NCI-H2107 (cell line): ENCODE results near the gene RNF38.
A peak's percentile ranks its signal among the peaks of the same experiment; 100 is the strongest.
"Not testable (repeated sequence)": the region's sequence is repeated elsewhere in the genome, so short reads cannot be mapped to it uniquely, and the experiment has no call there.

ENCODE experiments used
- DNase-seq: peaks from one replicate; lab custom pipeline; 2025; lab: John Stamatoyannopoulos, UW

RNF38 gene

DNA sequence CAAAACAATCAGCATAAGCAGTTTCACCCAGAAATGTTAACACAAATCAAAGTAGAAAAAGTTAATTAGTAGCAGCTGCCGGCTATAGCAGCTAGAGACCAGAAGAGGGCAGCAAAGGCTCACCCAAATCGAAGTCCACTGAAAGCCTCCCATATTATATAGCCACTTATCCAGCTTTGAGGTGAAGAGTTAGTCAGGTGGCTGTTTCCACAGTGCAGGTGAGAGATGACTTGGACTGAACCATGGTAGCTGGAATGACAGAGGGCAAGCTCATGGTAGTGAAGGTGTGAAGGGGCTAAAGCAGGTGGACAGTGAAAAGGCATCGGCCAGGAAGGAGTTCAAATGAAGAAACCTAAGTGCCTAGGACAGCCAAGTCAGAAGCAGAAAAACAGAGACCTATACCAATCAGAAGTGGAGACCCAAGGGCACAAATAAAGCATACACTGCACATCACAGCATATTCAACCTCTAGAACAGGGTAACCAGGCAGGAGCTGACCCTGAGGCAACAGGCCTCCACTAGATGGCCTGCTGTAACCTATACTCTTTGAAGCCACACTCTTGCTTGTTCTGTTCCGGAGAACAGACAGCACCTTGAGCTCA is 7.2 kb upstream of the RNF38 start:
- DNase-seq: peak; percentile 82

DNA sequence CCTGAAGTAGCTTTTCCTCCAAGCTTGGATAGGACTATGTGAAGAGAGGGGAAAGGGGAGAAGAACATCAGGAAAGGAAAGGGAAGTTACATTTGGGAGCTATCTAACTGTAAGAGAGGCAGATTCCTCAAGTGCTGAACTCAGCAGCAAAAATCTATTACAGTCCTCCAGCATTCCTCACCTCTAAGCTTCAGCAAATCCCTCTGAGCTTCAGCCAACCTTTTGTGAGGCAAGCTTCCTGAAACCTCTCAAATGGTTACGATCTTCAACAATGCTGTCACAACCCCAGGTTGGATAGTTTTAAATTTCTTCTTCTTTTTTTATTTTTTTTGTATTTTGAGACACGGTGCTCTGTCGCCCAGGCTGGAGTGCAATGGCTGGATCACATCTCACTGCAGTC is 2.5 kb upstream of the RNF38 start:
- no peak for DNase-seq

DNA sequence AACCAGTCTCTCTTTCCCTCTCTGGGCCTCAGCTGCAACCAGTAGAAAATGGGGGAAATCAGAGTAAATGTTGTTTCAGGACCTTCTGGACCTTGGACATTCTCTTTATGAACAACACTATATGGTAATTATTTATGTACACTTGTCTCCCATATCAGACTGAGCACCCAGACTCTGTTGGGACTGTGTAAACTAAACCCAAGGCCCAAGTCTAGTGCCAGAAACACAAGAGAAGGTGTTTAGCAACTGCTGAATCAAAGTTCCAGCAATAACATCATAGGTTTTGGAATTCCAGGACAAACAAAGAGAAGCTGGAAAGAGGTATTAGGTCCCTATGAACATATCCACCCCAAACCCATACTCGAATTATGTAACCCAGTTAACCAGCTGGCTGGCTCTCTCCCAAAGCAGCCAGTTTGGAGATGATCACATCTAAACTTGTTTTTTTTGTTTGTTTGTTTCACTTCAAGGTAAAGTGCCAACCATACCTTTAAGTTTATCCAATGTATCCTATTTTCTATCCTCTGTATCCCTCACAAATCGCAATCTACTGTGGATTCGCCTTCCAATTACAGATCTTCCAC is 1.9 kb upstream of the RNF38 start:
- no peak for DNase-seq

DNA sequence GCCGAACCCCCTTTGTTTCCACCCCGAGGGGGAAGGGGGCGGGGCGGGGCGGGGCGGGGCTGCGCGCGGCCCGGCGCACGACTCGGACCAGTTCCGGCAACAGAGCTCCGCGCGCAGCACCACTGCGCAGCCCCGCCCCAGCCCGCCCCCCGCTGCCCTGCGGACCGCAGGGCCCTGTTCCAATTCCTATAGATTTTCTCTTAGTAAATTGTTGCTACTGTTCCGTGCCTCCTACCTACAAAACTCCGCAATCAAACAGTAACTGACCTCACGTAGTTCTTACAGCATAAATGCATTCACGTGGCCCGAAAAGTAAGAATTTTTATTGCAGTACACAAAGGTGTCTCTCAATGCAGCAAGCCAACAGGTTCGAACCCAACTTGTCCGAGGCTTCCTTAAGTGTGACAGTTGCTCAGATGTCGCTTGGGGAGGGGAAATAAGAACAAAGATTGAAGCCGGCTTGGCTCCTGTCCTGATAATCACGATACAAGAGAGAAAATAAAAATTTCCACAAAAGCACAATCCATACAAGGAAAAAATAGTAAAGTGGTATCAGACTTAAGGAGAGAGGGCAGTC is 1.2 kb upstream of the RNF38 start:
- DNase-seq: peak; percentile 82

DNA sequence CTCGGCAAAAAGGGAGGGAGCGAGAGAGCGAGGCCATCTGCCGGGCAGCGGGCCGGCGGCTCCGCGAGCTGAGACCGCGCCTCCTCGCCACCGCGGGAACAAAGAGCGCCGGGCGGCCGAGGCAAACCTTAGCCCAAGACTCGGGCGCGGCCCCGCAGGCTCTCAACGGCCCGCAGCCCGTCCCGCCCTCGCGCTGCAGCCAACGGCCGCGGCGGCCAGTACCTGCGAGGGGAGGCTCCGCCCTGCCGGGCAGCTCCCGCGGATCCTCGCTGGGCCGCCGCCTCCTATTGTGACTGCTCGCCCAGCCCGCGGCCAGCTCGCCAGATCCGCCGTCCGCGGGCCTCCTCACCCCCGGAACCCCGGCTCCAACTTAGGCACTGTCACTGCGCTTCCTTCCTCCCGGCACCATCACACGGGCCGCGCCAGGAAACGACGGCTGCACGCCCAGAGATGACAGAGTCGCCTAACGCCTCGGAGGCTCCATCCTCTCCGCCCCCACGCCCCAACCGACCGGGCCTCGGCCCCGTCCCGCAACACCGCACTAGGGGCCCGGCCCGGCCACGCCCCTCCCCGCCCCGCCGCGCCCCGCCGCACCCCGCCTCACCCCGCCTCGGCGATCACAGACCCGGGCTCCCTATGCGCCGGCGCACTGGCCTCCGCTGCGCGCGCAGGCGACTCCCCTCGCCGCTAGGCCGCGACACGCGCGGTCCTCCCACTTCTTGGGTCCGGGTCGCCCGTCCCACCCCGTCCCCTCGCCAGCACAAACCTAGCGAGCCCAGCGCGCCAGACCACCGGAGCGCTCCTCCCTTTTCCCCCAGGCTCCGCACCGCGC is 479 bp upstream of the RNF38 start:
- DNase-seq: peak; percentile 82

DNA sequence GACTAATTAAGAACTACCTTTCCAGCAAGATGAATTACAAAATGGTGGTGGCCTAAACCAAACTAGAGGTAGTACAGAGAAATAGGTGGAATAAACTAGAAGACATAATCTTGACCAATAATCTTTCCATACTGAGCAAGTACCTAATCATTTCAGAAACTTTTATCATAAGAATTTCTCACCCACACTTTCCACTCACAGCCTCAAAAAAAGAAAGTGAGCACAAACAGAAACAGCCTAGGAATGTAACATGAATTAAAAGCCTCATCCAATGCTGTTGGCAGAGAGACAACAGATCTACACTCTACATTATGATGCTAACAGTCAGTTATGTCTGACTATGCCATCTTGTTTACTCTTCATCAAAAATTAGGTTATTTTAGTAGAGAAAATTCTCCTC is 1.3 kb downstream of the RNF38 start:
- DNase-seq: no peak

DNA sequence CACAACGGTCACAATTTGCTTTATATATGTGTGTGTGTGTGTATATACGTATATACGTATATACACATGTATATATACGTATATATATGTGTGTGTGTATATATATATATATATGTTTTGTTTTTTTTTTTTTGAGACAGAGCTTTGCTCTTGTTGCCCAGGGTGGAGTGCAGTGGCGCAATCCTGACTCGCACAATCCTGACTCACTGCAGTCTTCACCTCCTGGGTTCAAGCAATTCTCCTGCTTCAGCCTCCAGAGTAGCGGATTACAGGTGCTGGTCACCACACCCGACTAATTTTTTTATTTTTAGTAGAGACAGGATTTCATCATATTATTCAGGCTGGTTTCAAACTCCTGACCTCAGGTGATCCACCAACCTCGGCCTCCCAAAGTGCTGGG is 3.1 kb downstream of the RNF38 start:
- no peak for DNase-seq

DNA sequence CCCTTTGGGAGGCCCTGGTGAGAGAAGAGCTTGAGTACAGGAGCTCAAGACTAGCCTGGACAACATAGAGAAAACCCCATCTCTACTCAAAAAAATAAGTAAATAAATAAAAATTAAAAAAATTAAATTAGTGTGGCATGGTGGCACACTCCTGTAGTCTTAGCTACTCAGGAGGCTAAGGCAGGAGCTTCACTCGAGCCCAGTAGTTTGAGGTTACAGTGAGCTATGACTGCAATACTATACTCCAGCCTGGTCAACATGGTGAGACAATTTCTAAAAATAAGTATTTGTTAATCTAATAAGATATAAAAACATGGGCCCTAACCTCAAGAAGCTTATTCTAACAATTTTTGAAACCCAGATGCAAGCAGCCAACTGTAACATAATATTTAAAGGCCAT is 7.6 kb downstream of the RNF38 start:
- no peak for DNase-seq

DNA sequence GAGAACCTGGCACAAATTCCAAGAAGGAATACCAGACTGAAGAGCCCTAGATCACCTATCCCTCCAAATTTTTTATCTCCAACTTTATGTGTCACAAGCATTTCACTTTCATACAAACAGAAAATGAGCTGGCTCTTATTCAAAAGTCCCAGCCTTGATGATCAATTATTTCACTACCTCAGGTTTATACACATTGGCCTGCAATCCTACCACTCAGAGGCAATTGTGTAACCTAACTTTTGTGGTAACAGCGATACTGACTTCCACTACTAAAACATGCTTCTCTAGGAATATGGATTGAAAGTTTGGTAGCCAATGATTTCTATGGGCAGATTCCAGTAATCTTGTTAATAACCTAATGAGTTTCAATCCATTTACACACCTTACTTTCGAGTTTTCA is 10.5 kb downstream of the RNF38 start:
- DNase-seq: no peak

DNA sequence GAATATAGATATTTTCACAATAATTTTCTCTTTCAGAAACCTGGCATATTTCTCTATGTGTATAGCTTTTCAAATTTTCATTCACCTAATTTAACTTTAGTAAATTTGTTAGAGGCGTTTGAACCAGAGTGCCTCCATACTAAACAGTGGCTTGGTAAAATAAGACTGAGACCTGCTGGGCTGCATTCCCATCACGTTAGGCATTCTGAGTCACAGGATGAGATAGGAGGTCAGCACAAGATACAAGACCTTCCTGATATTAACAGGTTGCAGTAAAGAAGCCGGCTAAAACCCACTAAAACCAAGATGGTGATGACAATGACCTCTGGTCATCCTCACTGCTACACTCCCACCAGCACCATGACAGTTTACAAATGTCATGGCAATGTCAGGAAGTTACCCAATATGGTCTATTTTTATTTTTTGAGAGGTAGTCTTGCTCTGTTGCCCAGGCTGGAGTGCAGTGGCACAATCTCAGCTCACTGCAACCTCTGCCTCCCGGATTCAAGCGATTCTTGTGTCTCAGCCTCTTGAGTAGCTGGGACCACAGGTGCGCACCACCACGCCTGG is 13.6 kb downstream of the RNF38 start:
- DNase-seq: not testable (repeated sequence)

DNA sequence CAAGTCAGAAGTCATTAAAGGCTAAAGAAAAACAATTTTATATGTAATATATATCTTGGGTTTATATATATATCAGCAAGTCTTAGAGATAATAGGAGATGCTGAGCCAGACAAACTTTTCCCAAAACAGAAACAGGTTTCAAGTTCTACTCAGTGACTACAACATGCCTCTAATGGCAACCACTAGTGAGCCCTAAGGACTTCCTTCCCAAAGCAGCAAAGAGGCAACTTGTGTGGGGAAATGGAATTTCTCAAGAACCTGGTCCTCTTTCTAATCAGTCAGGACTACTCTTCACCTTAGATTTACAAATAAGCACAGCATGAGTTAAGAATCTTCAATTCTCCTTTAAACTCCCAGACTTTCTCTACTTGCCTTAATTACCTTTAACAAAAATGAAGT is 17.6 kb downstream of the RNF38 start:
- no peak for DNase-seq

DNA sequence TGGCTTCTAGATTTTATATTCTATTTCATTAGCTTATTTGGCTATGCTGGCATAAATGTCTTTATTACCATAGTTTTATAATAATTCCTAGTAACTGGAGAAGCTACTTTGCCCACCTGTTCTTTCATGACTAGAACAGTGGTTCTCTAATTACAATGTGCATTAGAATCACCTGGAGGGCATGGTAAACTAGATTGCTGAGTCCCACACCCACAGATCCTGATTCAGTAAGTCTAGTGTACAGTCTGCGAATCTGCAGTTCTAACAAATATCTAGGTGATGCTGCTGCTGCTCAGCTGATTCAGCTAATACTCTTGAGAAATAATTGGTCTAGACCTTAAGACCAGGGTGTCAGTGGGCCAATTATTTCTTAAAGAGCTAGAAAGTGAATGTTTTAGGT is 35.5 kb downstream of the RNF38 start:
- DNase-seq: no peak

DNA sequence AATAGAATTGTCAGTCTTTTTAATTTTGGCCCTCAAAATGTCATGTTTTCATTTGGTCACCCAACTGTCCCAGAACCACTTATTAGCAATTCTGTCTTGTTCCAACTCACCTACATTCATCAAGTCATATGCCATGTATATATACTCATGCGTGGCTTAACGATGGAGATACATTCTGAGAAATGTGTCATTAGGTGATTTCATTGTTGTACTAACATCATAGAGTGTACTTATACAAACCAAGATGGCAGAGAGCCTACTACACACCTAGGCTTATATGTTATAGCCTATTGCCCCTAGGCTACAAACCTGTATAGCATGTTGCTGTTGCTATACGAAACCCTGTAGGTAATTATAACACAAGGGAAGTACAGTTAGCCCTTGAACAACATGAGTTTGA is 36.6 kb downstream of the RNF38 start:
- DNase-seq: no peak

DNA sequence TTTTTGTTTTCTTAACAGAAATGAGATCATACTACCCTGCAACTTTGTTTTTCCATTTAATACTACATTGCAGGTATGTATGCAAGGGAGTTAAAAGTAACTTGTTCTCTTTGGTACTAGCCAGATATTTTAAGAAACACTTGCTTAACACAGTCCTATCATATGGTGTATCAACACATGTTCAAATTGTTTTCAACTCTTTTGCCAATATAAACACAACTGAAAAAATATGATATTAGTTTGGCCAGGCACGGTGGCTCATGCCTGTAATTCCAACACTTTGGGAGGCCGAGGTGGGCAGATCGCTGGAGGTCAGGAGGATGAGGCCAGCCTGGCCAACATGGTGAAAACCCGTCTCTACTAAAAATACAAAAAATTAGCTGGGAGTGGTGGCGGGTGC is 41.6 kb downstream of the RNF38 start:
- DNase-seq: no peak

DNA sequence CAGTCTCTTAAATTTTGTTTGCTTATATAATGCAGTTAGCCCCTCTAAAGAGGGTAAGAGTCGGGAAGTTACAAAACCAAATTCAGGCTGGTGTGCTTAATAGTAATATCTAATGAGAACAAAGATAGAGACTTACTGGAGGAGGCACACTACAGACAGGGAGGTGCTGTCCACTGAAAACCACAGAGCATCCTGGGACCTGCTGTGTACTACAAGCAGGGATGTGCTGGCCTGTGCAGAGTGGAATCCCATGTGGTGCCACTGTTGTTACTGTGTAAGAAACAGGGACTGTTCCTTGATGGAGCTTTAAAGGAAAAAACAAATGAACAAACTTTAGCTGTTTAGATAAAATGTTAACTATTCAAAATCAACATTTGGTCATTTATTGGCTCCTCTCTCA is 42.4 kb downstream of the RNF38 start:
- DNase-seq: no peak

DNA sequence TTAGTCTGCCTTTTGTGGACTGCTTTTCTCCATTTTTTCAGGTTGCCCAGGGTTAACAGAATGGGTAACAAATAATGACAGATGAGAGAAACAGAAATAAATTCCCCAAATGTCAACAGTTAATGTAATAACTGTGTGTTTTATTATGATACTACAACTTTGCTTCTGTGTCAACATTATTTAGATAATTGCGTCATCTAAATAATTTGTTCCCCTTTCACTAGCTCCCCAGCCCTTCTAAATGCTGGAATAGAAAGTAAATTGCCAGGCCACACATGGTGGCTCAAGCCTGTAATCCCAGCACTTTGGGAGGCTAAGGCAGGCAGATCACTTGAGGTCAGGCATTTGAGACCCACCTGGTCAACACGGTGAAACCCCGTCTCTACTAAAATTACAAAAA is 53.5 kb downstream of the RNF38 start:
- DNase-seq: no peak

DNA sequence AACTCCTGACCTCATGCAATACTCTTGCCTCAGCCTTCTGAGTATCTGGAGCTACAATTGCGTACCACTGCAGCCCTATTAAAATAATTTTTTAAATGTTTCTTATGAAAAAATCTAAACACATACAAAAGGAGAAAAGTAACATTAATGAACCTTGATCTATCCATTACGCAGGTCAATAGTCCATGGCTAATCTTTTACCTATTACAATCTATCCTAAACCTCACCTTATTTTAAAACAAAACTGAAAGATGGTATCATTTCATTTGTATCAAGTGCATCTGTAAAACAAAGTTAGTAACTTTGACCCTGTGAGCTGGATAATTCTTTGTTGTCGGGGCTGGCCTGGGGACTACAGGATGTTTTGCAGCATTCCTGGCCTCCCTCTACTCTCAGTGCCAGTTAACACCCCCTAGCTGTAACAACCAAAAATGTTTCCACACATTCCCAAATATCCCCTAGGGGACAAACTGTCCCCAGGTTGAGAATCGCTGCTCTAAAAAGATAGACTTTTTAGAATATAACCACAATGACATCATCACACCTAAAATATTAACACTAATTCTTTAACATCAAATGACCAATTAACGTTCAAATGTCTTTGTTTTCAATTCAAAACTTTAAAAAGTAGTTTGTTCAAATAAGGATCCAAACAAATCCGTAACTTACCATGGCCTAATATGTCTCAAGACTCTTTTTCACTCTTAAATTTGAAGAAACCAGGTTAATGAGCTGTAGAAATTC is 54.8 kb downstream of the RNF38 start:
- DNase-seq: no peak

DNA sequence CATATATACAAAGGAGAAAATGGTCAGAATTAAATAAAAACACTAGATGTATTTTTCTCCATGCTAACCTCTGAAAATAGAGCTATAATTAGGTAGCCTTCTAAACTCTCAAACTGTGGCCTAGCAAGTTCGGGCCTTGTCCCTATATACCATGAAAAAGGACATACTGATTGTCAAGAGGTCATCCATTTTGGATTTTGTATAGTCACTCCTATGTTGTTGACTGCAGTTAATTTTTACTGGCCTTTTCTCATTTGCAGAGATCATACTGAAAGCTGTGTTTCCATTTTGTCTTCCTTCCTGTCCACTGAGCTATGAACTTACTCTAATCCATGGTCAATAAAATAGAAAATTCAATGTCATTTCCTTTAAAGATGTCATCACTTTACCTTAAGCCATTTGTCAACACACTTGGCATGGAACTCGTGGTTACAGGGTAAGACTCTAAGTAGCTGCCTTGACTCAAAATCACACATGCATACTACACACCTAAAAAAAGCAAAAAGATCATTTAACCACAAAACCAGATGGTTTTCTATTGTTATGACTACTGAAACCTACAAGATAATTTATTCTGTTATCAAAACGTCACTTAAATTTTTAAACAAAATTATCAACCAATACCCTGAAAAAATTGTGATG is 58.0 kb downstream of the RNF38 start:
- DNase-seq: no peak

DNA sequence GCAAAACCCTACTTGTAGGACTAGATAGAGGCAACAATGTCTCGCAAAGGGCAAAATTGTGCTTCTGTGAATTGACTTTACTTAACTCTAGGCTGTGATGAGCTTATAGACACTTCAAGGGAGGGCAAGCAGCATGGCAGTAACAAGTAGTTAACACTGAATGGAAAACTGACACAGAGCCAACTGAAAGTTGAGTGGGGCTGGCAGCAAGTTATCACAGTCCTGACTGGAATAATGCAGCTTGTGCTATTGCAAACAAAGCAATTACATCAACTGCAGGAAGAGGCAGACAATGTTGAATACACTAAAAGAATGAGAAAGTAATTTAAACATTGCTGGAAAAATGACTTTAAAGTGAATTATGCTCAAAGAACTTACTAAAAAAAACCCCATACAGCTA is 62.2 kb downstream of the RNF38 start:
- DNase-seq: no peak

DNA sequence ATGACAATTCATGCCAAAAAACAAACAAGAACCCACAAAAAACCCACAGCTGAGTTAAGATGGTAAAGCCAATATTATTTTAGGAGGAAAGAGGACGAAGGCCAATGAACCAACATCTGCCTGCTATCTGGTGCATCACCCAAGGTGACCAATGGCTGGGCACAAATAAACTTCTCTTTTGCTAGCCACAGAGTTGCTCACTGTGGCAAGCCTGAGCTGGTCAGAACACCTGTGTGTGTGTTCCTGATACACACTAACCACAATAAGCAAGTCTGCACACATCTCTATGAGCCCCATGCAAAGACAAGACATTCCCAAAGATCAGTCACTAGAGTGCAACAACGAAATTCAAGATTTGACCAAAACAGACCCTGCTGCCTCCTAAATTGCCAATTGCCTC is 63.1 kb downstream of the RNF38 start:
- no peak for DNase-seq

DNA sequence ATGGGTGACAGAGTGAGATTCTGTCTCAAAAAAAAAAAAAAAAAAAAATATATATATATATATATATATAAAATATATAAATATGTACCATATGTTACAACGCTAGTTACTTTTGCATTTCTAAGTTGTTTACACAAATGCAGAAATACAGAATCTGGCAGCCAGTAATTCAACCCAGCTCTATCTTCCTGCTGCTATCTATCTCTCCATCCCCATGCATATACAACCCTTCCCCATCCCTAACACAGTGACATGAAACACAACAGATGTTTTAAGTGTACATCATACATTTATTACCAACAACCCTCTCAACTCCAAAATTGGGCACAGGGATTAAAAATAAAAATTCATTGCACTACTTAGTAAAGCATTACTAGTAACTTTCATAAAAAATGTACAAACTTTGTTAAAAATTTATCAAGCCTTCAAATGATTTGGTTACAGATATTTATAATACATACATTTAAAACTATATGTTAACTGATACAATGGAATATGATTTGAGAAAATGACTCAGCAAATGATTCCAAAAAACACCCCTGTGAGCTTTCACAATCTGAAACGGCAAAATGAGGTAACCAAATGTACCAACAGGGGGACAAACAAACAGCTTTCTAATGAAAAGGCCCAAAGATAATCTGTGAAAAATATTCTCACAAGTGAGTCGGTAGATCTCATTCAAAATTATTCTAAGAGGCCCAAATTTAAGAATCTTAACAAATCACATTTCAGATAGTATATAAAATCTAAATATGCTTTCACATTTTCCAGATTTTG is 63.8 kb downstream of the RNF38 start:
- DNase-seq: no peak
